OCI-LY7 (cell line): Measurements from ENCODE around the gene COPG1.
"Not testable (repeated sequence)": the region's sequence is repeated elsewhere in the genome, so short reads cannot be mapped to it uniquely, and the experiment has no call there.

Source experiments
- EZH2phosphoT487 ChIP-seq: fragments of 200-600 bp; sonication (generic); IDR thresholded peaks from 2 replicates; pipeline ENCODE4 v1.6.1; 2018; ENCODE audit warnings: low read depth, borderline replicate concordance, mild to moderate bottlenecking, mixed run types, antibody characterized with exemption, low read length, moderate library complexity, mixed read lengths
- TF ChIP-seq, protein P1 (sequence below): fragments of 200-600 bp; sonication (generic); conservative IDR thresholded peaks from 2 replicates; pipeline ENCODE4 v1.5.1; 2014; ENCODE audit warnings: mild to moderate bottlenecking, antibody characterized with exemption, low read length, moderate library complexity, mixed read lengths

GRCh38 chr3:129264994-129265393 is 15.6 kb downstream of the COPG1 start:
- TF ChIP-seq, protein P1, sequence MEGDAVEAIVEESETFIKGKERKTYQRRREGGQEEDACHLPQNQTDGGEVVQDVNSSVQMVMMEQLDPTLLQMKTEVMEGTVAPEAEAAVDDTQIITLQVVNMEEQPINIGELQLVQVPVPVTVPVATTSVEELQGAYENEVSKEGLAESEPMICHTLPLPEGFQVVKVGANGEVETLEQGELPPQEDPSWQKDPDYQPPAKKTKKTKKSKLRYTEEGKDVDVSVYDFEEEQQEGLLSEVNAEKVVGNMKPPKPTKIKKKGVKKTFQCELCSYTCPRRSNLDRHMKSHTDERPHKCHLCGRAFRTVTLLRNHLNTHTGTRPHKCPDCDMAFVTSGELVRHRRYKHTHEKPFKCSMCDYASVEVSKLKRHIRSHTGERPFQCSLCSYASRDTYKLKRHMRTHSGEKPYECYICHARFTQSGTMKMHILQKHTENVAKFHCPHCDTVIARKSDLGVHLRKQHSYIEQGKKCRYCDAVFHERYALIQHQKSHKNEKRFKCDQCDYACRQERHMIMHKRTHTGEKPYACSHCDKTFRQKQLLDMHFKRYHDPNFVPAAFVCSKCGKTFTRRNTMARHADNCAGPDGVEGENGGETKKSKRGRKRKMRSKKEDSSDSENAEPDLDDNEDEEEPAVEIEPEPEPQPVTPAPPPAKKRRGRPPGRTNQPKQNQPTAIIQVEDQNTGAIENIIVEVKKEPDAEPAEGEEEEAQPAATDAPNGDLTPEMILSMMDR = not testable (repeated sequence)
- not testable (repeated sequence) for TF ChIP-seq EZH2phosphoT487
